Immature natural killer cell (primary cell): ENCODE measurements around the gene ZNF205. TPM values are rescaled to one million over a fixed set of nuclear protein-coding genes. Genes with fewer than 3 reads are reported as not detected.
A peak's percentile ranks its signal among the peaks of the same experiment; 100 is the strongest.
"Not testable (repeated sequence)": the region's sequence is repeated elsewhere in the genome, so short reads cannot be mapped to it uniquely, and the experiment has no call there.

Experiments used
- DNase-seq, 3 donors: peaks; one replicate each; pipeline ENCODE4 v3.0.0; 2022; ENCODE audit warnings: mixed read lengths in 1 of 3
- H3K27ac Mint-ChIP-seq, 6 donors: one replicate each; pipeline ENCODE4 v1.8.0; 2020; ENCODE audit warnings: mixed read lengths in 6 of 6, mild to moderate bottlenecking in 5 of 6, inconsistent platforms in 4 of 6, moderate library complexity in 3 of 6
- H3K27me3 Mint-ChIP-seq, 3 donors: one replicate each; pipeline ENCODE4 v1.8.0; 2020 to 2021; ENCODE audit warnings: low read depth in 3 of 3, mild to moderate bottlenecking in 3 of 3, mixed read lengths in 3 of 3, moderate library complexity in 3 of 3, inconsistent platforms in 1 of 3
- H3K36me3 Mint-ChIP-seq, 3 donors: one replicate each; pipeline ENCODE4 v1.8.0; 2020; ENCODE audit warnings: mixed read lengths in 3 of 3, inconsistent platforms in 2 of 3, mild to moderate bottlenecking in 2 of 3
- H3K4me1 Mint-ChIP-seq, 2 donors: one replicate each; pipeline ENCODE4 v1.8.0; 2020; ENCODE audit warnings: inconsistent platforms in 2 of 2, mild to moderate bottlenecking in 2 of 2, mixed read lengths in 2 of 2, moderate library complexity in 1 of 2
- H3K4me3 Mint-ChIP-seq, 5 donors: one replicate each; pipeline ENCODE4 v1.8.0; 2020; ENCODE audit warnings: mild to moderate bottlenecking in 5 of 5, mixed read lengths in 5 of 5, inconsistent platforms in 3 of 5, moderate library complexity in 3 of 5
- H3K9me3 Mint-ChIP-seq, 6 donors: one replicate each; pipeline ENCODE4 v1.8.0; 2020; ENCODE audit warnings: mild to moderate bottlenecking in 6 of 6, mixed read lengths in 6 of 6, inconsistent platforms in 4 of 6, moderate library complexity in 3 of 6
- polyA plus RNA-seq, 3 donors: library from polyadenylated mRNA; unstranded; fragments of 300-500 nt; fragmentation: Illumina TruSeq; gene quantifications; one replicate each; pipeline ENCODE4 v1.2.3, GENCODE V29; 2021

ZNF205 gene
- polyA plus RNA-seq, 3 donors from 2014 or later = 0.13 TPM; not detected in 2

DNA sequence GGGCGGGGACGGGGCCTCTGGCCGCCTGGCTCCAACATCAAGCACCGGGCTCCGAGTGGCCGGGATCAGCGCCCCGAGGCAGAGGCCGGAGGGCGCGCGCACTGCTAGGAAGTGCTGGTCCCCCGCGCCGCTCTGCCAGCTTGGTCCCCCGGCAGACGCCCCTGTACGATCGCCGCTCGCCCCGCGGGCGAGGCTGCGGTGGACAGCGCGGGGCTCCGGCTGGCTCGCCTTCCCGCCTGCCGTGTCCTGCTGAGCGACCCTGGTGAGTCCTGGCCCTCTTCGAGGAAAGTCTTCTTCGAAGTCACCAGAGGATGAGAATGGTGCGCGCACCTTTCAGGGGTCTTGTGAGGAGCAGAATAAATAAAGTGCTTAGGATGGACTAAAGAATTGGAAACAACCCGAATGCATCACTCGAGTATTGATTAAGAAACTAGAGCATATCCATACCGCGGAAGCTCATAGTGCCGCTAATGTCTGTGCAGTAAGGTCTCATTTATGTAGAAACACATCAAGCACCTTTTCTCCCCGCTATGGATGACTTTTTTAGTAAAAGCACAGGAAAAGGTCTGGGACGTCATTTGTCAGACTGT lies 22.8 kb downstream of the ZNF205 start:
- H3K4me1 Mint-ChIP-seq = peaks cover 31 to 32% of the 10 kb centered on the region in 2 donors
- peaks cover 0 to 3% (median 0%) of the 10 kb centered on the region in 3 donors for H3K36me3 Mint-ChIP-seq
- H3K27ac Mint-ChIP-seq = peak overlapping the region; percentile 76 to 99 (median 88)
- H3K27me3 Mint-ChIP-seq = peaks cover 2 to 5% (median 3%) of the 10 kb centered on the region in 3 donors
- DNase-seq = no peak
- H3K4me3 Mint-ChIP-seq = peak overlapping the region; percentile 91 to 99 (median 96)
- no peaks in the 10 kb centered on the region for H3K9me3 Mint-ChIP-seq

DNA sequence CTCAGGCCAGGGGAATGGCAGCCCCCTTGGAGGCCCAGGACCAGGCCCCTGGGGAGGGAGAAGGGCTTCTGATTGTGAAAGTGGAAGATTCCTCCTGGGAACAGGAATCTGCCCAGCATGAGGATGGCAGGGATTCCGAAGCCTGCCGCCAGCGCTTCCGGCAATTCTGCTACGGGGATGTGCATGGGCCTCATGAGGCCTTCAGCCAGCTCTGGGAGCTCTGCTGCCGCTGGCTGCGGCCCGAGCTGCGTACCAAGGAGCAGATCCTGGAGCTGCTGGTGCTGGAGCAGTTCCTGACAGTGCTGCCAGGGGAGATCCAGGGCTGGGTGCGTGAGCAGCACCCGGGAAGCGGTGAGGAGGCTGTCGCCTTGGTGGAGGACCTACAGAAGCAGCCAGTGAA lies 24.9 kb downstream of the ZNF205 start:
- peaks cover 2 to 6% (median 4%) of the 10 kb centered on the region in 3 donors for H3K36me3 Mint-ChIP-seq
- no peak for DNase-seq
- no peak overlapping the region for H3K27ac Mint-ChIP-seq
- no peaks in the 10 kb centered on the region for H3K9me3 Mint-ChIP-seq
- H3K4me1 Mint-ChIP-seq = peaks cover 27 to 31% of the 10 kb centered on the region in 2 donors
- peaks cover 2 to 5% (median 3%) of the 10 kb centered on the region in 3 donors for H3K27me3 Mint-ChIP-seq
- no peak overlapping the region for H3K4me3 Mint-ChIP-seq

DNA sequence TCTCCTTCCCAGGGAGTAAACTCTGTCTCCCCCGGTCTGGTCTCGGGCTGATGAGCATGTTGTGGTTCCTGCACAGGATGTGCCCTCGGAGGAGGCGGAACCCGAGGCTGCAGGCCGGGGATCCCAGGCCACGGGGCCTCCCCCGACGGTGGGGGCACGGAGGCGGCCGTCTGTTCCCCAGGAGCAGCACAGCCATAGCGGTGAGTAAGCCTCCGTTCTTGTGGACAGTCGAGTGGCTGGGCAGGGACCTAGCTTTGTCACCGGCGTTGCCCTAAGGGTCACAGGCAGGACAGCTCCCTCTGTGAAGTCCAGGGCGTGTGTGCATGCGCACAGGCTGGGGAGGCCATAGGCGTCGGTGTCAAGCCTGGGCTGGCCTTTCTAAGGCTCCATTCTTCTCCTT lies 26.0 kb downstream of the ZNF205 start:
- no peak overlapping the region for H3K27ac Mint-ChIP-seq
- peaks cover 2 to 5% (median 3%) of the 10 kb centered on the region in 3 donors for H3K27me3 Mint-ChIP-seq
- no peaks in the 10 kb centered on the region for H3K9me3 Mint-ChIP-seq
- peaks cover 24 to 27% of the 10 kb centered on the region in 2 donors for H3K4me1 Mint-ChIP-seq
- no peak for DNase-seq
- H3K36me3 Mint-ChIP-seq = peaks cover 5 to 10% (median 6%) of the 10 kb centered on the region in 3 donors
- no peak overlapping the region for H3K4me3 Mint-ChIP-seq

DNA sequence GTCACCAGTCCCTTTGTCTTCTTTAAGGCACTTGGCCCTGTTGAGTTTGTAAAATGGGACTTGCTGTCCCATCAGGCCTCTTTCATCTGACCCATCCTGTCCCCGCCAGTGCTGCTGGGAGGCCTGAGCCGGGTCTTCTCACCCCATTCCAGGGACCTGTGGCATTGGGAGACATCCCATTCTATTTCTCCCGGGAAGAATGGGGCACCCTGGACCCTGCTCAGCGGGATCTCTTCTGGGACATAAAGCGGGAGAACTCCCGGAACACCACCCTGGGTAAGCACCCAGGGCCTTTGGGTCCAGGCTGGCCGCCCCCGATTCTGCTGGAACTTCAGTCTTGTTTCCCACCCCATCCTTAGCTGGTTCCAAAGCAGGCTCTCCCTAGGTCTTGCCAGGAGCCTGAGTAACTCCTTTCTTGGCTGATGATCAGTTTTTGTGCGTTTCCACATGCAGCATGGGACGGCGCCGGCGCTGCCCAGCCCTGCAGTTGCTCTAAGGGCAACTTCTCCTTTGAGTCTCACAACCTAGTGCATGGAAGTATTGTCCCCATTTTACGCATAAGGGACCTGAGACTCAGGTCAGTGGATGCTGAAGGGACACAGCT lies 26.5 kb downstream of the ZNF205 start:
- H3K4me1 Mint-ChIP-seq = peaks cover 21 to 23% of the 10 kb centered on the region in 2 donors
- no peak overlapping the region for H3K27ac Mint-ChIP-seq
- no peak overlapping the region for H3K4me3 Mint-ChIP-seq

DNA sequence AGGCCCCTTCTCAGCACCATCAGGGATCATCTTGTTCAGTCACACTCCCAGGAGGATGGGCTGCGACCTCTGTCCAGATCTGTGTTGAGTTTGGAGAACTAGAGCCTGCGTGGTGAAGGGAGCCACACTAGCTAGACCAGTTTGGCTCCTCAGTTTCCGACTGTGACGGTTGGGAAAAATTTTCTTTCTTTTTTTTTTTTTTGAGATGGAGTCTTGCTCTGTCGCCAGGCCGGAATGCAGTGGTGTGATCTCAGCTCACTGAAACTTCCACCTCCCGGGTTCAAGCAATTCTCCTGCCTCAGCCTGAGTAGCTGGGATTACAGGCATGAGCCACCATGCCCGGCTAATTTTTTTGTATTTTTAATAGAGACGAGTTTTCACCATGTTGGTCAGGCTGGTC lies 27.2 kb downstream of the ZNF205 start:
- not testable (repeated sequence) for H3K27me3 Mint-ChIP-seq, DNase-seq, H3K36me3 Mint-ChIP-seq, H3K4me3 Mint-ChIP-seq, H3K27ac Mint-ChIP-seq, H3K9me3 Mint-ChIP-seq
- peaks cover 16% of the 10 kb centered on the region in 2 donors for H3K4me1 Mint-ChIP-seq

More for the DNA sequence above, 26.5 kb downstream of the ZNF205 start:
- peaks cover 1 to 5% (median 3%) of the 10 kb centered on the region in 3 donors for H3K27me3 Mint-ChIP-seq
- H3K36me3 Mint-ChIP-seq = peaks cover 5 to 10% (median 6%) of the 10 kb centered on the region in 3 donors
- no peaks in the 10 kb centered on the region for H3K9me3 Mint-ChIP-seq
- DNase-seq = no peak

DNA sequence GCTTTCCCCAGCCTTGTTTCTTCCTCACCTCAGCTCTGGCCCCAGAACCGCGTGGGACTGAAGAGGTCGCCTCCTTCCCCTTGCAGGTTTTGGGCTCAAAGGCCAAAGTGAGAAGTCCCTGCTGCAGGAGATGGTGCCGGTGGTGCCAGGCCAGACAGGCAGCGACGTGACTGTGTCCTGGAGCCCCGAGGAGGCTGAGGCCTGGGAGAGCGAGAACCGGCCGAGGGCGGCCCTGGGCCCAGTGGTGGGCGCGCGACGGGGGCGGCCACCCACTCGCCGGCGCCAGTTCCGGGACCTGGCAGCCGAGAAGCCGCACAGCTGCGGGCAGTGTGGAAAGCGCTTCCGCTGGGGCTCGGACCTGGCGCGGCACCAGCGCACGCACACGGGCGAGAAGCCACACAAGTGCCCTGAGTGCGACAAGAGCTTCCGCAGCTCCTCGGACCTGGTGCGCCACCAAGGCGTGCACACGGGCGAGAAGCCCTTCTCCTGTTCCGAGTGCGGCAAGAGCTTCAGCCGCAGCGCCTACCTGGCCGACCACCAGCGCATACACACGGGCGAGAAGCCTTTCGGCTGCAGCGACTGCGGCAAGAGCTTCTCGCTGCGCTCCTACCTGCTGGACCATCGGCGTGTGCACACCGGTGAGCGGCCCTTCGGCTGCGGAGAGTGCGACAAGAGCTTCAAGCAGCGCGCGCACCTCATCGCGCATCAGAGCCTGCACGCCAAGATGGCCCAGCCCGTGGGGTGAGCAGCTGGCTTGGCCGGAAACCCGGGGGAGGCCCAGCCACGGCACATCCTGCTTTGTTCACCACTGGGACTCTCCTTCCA lies 28.4 kb downstream of the ZNF205 start:
- Mint-ChIP-seq H3K27me3 (peaks cover 0 to 3% (median 2%) of the 10 kb centered on the region in 3 donors), H3K4me1 (peaks cover 5 to 7% of the 10 kb centered on the region in 2 donors), H3K4me3 (no peak overlapping the region), H3K9me3 (no peaks in the 10 kb centered on the region), H3K36me3 (peaks cover 5 to 10% (median 6%) of the 10 kb centered on the region in 3 donors), H3K27ac (no peak overlapping the region)
- no peak for DNase-seq

DNA sequence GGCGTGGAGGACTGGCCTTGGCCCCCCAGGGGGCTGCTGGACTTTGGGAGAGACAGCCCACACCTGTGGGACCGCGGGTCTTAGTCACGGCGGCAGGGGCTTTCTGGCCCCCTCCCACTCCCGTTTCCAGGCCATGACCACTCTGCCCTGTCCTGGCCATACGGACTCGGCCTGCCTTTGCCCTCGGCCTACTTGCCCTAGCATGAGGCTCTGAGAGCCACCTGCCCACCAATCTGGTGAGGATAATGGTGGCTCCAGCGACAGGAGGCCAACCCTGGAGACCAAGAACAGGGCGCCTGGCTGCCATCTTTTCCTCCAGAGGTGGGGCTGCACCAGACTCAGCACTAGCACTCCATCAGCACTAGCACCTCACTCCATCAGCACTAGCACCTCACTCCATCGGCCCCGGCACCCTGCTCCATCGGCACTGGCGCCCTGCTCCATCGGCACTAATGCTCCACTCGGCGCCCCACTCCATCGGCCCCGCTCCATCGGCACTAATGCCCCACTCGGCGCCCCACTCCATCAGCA lies 29.5 kb downstream of the ZNF205 start:
- peaks cover 0 to 4% of the 10 kb centered on the region in 2 donors for H3K4me1 Mint-ChIP-seq

DNA sequence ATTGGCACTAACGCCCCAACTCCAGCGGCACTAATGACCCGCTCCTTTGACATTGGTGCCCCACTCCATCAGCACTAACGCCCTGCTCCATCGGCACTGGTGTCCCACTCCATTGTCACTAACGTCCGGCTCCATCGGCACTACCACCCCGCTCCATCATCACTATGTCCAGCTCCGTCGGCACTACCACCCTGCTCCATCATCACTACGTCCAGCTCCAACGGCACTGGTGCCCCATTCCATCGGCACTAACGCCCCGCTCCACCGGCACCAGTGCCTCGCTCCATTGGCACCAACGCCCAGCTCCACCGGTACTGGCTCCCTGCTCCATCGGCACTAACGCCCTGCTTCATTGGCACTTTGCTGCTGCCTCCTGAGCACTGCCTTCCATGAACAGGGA lies 29.9 kb downstream of the ZNF205 start:
- Mint-ChIP-seq H3K9me3 (no peaks in the 10 kb centered on the region), H3K27ac (peak overlapping the region in 3 of 6 donors; percentile 46 to 66 (median 53)), H3K4me3 (no peak overlapping the region), H3K4me1 (peaks cover 0 to 2% of the 10 kb centered on the region in 2 donors), H3K36me3 (peaks cover 5 to 10% (median 6%) of the 10 kb centered on the region in 3 donors), H3K27me3 (peaks cover 0 to 2% (median 2%) of the 10 kb centered on the region in 3 donors)
- no peak for DNase-seq

More for the DNA sequence above, 29.5 kb downstream of the ZNF205 start:
- peaks cover 0 to 3% (median 2%) of the 10 kb centered on the region in 3 donors for H3K27me3 Mint-ChIP-seq
- peaks cover 5 to 10% (median 6%) of the 10 kb centered on the region in 3 donors for H3K36me3 Mint-ChIP-seq
- no peaks in the 10 kb centered on the region for H3K9me3 Mint-ChIP-seq
- DNase-seq = no peak
- no peak overlapping the region for H3K27ac Mint-ChIP-seq
- no peak overlapping the region for H3K4me3 Mint-ChIP-seq

DNA sequence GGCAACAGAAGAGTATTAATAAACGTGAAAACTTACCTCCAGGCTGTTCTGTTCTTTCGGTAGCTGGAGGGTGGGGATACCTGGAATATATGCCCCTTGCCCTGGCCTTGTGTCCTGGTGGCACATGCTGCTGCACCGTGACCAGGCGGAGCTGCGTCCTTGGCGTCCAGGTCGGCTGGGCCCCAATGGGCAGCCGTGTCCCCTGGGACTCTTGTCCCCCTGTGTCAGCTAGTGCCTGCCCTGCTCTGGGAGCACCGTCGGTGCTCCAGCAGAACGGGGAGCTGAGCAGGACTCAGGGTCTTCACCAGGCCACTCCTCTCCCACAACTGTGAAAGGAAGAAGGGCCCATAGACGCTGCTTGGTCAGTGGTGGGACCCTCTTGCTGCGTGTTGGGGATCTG lies 30.4 kb downstream of the ZNF205 start:
- H3K4me1 Mint-ChIP-seq = peaks cover 0 to 2% of the 10 kb centered on the region in 2 donors
- H3K4me3 Mint-ChIP-seq = no peak overlapping the region
- H3K9me3 Mint-ChIP-seq = no peaks in the 10 kb centered on the region
- H3K36me3 Mint-ChIP-seq = peaks cover 5 to 10% (median 6%) of the 10 kb centered on the region in 3 donors
- peaks cover 0 to 2% (median 0%) of the 10 kb centered on the region in 3 donors for H3K27me3 Mint-ChIP-seq
- H3K27ac Mint-ChIP-seq = no peak overlapping the region
- no peak for DNase-seq

DNA sequence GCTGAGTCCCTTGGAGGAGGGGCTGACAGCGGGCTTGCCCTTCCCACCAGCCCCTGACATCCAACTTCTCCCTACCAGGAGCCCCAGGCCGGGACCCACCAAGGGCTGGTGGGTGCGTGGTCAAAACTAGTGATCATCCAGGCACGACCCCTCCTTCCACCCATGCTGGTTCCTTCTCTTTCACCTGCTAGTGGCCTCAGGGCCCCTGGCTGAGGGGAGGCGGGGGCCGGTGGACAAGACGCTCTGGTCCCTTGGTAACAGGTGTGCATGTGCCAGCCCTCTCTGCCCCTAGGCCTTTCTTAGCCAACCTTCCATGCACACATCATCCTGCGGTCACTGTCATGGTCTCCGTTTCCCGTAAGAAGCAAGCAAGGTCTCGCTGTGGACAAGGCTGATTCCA lies 30.8 kb downstream of the ZNF205 start:
- Mint-ChIP-seq H3K4me3 (no peak overlapping the region), H3K27ac (no peak overlapping the region)

DNA sequence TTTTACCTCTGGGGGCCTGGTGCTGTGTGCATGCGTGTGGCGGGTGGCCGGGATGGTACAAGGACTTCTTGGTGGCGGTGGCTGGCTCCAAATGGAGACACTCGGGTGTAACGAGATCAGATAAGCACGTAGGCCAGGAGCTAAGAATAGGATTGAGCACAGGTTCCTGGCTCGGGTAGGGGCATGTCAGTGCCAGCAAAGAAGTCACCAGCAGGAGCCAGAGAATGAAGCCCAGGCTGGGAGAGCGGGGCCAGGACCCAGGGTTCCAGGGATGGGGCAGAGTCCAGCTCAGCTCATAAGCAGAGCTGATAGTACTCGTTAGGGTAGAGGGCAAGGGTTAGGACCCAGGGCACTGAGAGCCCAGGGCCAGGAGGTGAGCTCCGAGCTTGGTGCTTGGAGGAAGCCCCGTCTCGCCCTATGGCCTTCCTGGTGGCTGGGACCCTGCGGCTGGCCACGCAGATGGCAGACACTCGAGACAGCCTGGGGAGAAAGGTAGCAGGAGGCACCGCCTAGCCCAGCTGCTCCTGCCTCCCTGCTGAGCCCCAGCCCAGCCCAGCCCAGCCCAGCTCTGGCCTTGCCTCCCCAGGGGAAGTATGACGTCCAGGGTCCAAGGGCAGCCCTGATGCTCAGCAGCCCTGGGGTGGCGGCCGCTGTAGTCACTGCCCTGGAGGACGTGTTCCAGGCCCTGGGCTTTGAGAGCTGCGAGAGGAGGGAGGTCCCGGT lies 31.4 kb downstream of the ZNF205 start:
- H3K4me3 Mint-ChIP-seq = no peak overlapping the region
- no peak for DNase-seq
- no peak overlapping the region for H3K27ac Mint-ChIP-seq
- H3K36me3 Mint-ChIP-seq = peaks cover 5 to 10% (median 6%) of the 10 kb centered on the region in 3 donors
- no peaks in the 10 kb centered on the region for H3K9me3 Mint-ChIP-seq
- H3K4me1 Mint-ChIP-seq = peaks cover 0 to under 1% of the 10 kb centered on the region in 2 donors
- peaks cover 0 to 2% (median 0%) of the 10 kb centered on the region in 3 donors for H3K27me3 Mint-ChIP-seq

More for the DNA sequence above, 30.8 kb downstream of the ZNF205 start:
- Mint-ChIP-seq H3K36me3 (peaks cover 5 to 10% (median 6%) of the 10 kb centered on the region in 3 donors), H3K4me1 (no peaks in the 10 kb centered on the region), H3K27me3 (peaks cover 0 to 2% (median 0%) of the 10 kb centered on the region in 3 donors), H3K9me3 (no peaks in the 10 kb centered on the region)
- no peak for DNase-seq

DNA sequence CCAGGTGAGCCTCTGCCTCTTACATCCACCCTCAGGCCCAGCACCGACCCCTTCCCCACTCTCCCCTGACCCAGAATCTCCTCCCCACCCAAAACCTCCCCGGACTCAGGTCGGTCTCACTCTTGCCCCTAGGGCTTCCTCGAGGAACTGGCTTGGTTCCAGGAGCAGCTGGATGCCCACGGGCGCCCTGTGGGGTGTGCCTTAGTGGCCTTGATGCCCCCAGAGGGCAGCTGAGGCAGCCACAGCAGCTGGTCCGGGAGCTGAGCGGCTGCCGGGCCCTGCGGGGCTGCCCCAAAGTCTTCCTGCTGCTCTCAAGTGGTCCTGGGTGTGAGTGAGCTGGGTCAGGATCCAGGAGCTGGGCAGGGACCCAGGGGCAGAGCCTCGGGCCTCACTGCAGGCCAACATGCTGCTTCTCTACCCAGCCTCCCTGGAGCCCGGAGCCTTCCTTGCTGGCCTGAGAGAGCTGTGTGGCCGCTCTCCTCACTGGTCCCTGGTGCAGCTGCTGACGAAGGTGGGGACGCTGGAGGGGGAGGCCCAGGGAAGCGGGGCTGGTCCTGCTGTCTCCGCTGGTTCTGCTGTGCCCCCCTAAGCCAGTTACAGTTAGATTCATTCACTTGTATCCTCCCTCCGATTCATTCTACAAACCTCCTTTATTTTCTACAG lies 32.1 kb downstream of the ZNF205 start:
- Mint-ChIP-seq H3K4me1 (peaks cover 5% of the 10 kb centered on the region in 2 donors), H3K27me3 (peaks cover 0 to 2% (median 0%) of the 10 kb centered on the region in 3 donors), H3K36me3 (peaks cover 5 to 6% (median 6%) of the 10 kb centered on the region in 3 donors), H3K27ac (no peak overlapping the region), H3K9me3 (no peaks in the 10 kb centered on the region), H3K4me3 (no peak overlapping the region)
- DNase-seq = no peak
